GM12892 (cell line): ENCODE data around the gene NCOA1.

Source experiments
- POLR2A ChIP-seq: IDR thresholded peaks from 2 replicates; pipeline ENCODE4 v1.6.1; 2011; ENCODE audit warnings: low read depth, low read length, control low read depth
- POLR2AphosphoS5 ChIP-seq: IDR thresholded peaks from 2 replicates; pipeline ENCODE4 v1.6.1; 2011; ENCODE audit warnings: low read depth, low read length, control low read depth
- TAF1 ChIP-seq: IDR thresholded peaks from 2 replicates; pipeline ENCODE4 v1.6.1; 2011; ENCODE audit warnings: low read depth, mild to moderate bottlenecking, control low read depth, low read length, borderline replicate concordance

DNA sequence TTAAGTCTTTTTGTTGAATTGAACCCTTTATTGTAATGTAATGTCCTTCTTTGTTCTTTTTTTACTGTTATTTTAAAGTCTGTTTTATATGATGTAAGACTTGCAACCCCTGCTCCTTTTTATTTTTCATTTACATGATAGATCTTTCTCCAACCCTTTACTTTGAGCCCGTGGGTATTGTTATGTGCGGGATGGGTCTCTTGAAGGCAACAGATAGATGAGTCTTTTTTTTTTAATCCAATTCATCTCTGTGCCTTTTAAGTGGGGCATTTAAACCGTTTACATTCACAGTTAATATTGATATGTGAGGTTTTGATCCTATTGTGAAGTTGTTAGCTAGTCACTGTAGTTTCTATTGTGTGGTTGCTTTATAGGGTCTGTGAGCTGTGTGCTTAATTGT is 120.6 kb downstream of the NCOA1 start:
- TF ChIP-seq POLR2AphosphoS5 (no peak), POLR2A (no peak), TAF1 (no peak)
